Measurements from ENCODE around the gene SCMH1. TPM values are rescaled to one million over a fixed set of nuclear protein-coding genes. Genes with fewer than 3 reads are reported as not detected.

SCMH1 gene
- total RNA-seq, 1 experiment from 2014 or later: 28.0 TPM

DNA sequence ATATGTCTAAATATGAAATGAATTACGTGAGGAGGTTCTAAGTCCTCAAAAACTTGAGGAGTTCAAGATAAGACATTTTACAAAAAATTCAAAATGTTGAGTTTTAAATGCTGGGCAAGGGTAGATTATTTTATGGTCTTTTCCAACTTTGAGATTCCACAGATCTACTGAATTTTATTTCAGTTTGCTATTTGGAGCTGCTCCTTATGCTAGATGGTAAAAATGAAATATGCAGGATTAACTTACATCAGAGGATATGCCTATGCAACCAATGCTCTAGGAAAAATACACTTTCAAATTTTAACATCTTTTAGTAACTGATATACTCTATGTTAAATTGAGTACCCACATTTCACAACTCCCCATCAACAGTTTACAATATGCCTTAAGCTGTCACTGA lies 83.1 kb downstream of the SCMH1 start:
- no peak for TF ChIP-seq ZFX (IDR thresholded peaks at IDR 0.05)
- TF ChIP-seq, protein P1, sequence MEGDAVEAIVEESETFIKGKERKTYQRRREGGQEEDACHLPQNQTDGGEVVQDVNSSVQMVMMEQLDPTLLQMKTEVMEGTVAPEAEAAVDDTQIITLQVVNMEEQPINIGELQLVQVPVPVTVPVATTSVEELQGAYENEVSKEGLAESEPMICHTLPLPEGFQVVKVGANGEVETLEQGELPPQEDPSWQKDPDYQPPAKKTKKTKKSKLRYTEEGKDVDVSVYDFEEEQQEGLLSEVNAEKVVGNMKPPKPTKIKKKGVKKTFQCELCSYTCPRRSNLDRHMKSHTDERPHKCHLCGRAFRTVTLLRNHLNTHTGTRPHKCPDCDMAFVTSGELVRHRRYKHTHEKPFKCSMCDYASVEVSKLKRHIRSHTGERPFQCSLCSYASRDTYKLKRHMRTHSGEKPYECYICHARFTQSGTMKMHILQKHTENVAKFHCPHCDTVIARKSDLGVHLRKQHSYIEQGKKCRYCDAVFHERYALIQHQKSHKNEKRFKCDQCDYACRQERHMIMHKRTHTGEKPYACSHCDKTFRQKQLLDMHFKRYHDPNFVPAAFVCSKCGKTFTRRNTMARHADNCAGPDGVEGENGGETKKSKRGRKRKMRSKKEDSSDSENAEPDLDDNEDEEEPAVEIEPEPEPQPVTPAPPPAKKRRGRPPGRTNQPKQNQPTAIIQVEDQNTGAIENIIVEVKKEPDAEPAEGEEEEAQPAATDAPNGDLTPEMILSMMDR (IDR thresholded peaks at IDR 0.05 in 2 of 3, conservative IDR thresholded peaks at IDR 0.05 in 1 of 3; ENCODE audit: borderline replicate concordance in 1 of 3, insufficient read depth in 1 of 3, low read depth in 2 of 3, low read length in 2 of 3): no peak
- no peak for TF ChIP-seq POLR2A (IDR thresholded peaks at IDR 0.05; ENCODE audit: borderline replicate concordance, extremely low read depth, insufficient read depth, insufficient read length)
- no peak for TF ChIP-seq EGR1 (IDR thresholded peaks at IDR 0.05; ENCODE audit: low read depth)
- no peak for TF ChIP-seq TCF7L2 (IDR thresholded peaks at IDR 0.05; ENCODE audit: borderline replicate concordance, extremely low read depth, insufficient read depth, insufficient read length)
- TF ChIP-seq YY1 (IDR thresholded peaks at IDR 0.05; ENCODE audit: extremely low read depth, insufficient replicate concordance, low read depth, low read length): no peak
- TF ChIP-seq, protein P2, sequence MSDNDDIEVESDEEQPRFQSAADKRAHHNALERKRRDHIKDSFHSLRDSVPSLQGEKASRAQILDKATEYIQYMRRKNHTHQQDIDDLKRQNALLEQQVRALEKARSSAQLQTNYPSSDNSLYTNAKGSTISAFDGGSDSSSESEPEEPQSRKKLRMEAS (IDR thresholded peaks at IDR 0.05): no peak
- TF ChIP-seq CBX3 (IDR thresholded peaks at IDR 0.05; ENCODE audit: low read depth): no peak
- TF ChIP-seq RAD21 (IDR thresholded peaks at IDR 0.05; ENCODE audit: low read depth): no peak
- TF ChIP-seq, protein P3, sequence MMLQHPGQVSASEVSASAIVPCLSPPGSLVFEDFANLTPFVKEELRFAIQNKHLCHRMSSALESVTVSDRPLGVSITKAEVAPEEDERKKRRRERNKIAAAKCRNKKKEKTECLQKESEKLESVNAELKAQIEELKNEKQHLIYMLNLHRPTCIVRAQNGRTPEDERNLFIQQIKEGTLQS (IDR thresholded peaks at IDR 0.05): no peak
- TF ChIP-seq ZNF274 (IDR thresholded peaks at IDR 0.05; ENCODE audit: low read depth, low read length): no peak
- TF ChIP-seq SRF (IDR thresholded peaks at IDR 0.05; ENCODE audit: low read depth): no peak
- TF ChIP-seq, protein P4, sequence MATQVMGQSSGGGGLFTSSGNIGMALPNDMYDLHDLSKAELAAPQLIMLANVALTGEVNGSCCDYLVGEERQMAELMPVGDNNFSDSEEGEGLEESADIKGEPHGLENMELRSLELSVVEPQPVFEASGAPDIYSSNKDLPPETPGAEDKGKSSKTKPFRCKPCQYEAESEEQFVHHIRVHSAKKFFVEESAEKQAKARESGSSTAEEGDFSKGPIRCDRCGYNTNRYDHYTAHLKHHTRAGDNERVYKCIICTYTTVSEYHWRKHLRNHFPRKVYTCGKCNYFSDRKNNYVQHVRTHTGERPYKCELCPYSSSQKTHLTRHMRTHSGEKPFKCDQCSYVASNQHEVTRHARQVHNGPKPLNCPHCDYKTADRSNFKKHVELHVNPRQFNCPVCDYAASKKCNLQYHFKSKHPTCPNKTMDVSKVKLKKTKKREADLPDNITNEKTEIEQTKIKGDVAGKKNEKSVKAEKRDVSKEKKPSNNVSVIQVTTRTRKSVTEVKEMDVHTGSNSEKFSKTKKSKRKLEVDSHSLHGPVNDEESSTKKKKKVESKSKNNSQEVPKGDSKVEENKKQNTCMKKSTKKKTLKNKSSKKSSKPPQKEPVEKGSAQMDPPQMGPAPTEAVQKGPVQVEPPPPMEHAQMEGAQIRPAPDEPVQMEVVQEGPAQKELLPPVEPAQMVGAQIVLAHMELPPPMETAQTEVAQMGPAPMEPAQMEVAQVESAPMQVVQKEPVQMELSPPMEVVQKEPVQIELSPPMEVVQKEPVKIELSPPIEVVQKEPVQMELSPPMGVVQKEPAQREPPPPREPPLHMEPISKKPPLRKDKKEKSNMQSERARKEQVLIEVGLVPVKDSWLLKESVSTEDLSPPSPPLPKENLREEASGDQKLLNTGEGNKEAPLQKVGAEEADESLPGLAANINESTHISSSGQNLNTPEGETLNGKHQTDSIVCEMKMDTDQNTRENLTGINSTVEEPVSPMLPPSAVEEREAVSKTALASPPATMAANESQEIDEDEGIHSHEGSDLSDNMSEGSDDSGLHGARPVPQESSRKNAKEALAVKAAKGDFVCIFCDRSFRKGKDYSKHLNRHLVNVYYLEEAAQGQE (IDR thresholded peaks at IDR 0.05; ENCODE audit: low read depth): no peak
- no peak for TF ChIP-seq EZH2phosphoT487 (IDR thresholded peaks at IDR 0.05; ENCODE audit: borderline replicate concordance)
- TF ChIP-seq ELF1 (IDR thresholded peaks at IDR 0.05; ENCODE audit: borderline replicate concordance, low read depth): no peak
- no peaks in the 10 kb centered on the region for H3K9me2 ChIP-seq (ENCODE audit: insufficient read depth)
- no peak overlapping the region for H3K4me2 ChIP-seq (ENCODE audit: low read length)
- no peaks in the 10 kb centered on the region for H4K20me1 ChIP-seq (ENCODE audit: insufficient read depth)
- no peaks in the 10 kb centered on the region for H3K4me1 ChIP-seq (ENCODE audit: control insufficient read depth in 1 of 2, insufficient read depth in 2 of 2, low read length in 2 of 2)
- H2AFZ ChIP-seq (ENCODE audit: low read depth, low read length, poor library complexity, severe bottlenecking): no peak overlapping the region
- no peaks in the 10 kb centered on the region for H3K79me2 ChIP-seq (ENCODE audit: insufficient read depth, low read length)
- no peak overlapping the region for H3K4me3 ChIP-seq (replicated peaks in 1 of 2; ENCODE audit: low read depth in 1 of 2, low read length in 2 of 2)
- BruUV-seq (replicated peaks): no TSS peak
- no peaks in the 10 kb centered on the region for H3K9me3 ChIP-seq (ENCODE audit: control insufficient read depth in 1 of 2, insufficient read depth in 1 of 2, low read depth in 1 of 2, low read length in 2 of 2)
- H3K27ac ChIP-seq (ENCODE audit: low read depth, low read length): no peak overlapping the region
- POLR2A ChIA-PET: interaction anchor here (0.7 kb wide), 1 partner anchor 47 kb away, joined by 4 read pairs; no protein-coding TSS in a partner anchor
- intact Hi-C loops (cut with micrococcal nuclease): no loop called here
- no peak overlapping the region for H3K9ac ChIP-seq (ENCODE audit: low read length)
- ATAC-seq (no peak), DNase-seq (ENCODE audit: low read depth, low spot score) (no peak)
- RAD21 ChIA-PET (ENCODE audit: low non-redundant PET in 1 of 2, low total read pairs in 2 of 2, uncharacterized antibody in 2 of 2, unreplicated experiment in 2 of 2): no interaction called here
- no peaks in the 10 kb centered on the region for H3K27me3 ChIP-seq (ENCODE audit: insufficient read depth, low read length)
- CTCF ChIA-PET: no interaction called here
- no peaks in the 10 kb centered on the region for H3K36me3 ChIP-seq (ENCODE audit: control insufficient read depth in 1 of 2, insufficient read depth in 2 of 2, low read length in 2 of 2)
